ENCODE data around the gene BLACAT1. TPM values are rescaled to one million over a fixed set of nuclear protein-coding genes. Genes with fewer than 3 reads are reported as not detected.
"Not testable (repeated sequence)": the region's sequence is repeated elsewhere in the genome, so short reads cannot be mapped to it uniquely, and the experiment has no call there.

The BLACAT1 gene
- total RNA-seq, 2 donors from 2014 or later: not detected

- intact Hi-C loops (cut with DNase I): loop anchor here (1.0 to 10.0 kb wide), 2 partner anchors 42 to 76 kb away; partner anchors contain the start of gene KLHDC8A (in 1 of the 2)
- DNase-seq (ENCODE audit: low spot score): no peak
These were observed 25.0 kb downstream of the BLACAT1 start for GRCh38 chr1:205430696-205431305.

- DNase-seq (ENCODE audit: low spot score): no peak
- intact Hi-C loops (cut with DNase I): loop anchor here in 1 of 2 donors (10.0 kb wide), 1 partner anchor 75 kb away; the partner anchor contains the start of gene KLHDC8A
These were observed 25.8 kb downstream of the BLACAT1 start for GRCh38 chr1:205429762-205430695.

- intact Hi-C loops (cut with DNase I): no loop called here
- no peak for DNase-seq (ENCODE audit: low spot score)
These were observed 30.8 kb downstream of the BLACAT1 start for GRCh38 chr1:205424901-205425600.

GRCh38 chr1:205423814-205424399 lies 31.9 kb downstream of the BLACAT1 start:
- intact Hi-C loops (cut with DNase I): no loop called here
- DNase-seq (ENCODE audit: low spot score): no peak

GRCh38 chr1:205422993-205423642 lies 32.7 kb downstream of the BLACAT1 start:
- DNase-seq (ENCODE audit: low spot score): no peak
- intact Hi-C loops (cut with DNase I): no loop called here

- intact Hi-C loops (cut with DNase I): no loop called here
- no peak for DNase-seq (ENCODE audit: low spot score)
These were observed 34.0 kb downstream of the BLACAT1 start, which contains the start of gene LEMD1 for GRCh38 chr1:205421798-205422197. TSS of gene LEMD1 (minus strand) at chr1:205422056. CDS start at chr1:205420536, 1,520 bp downstream.

GRCh38 chr1:205420938-205421337 lies 34.9 kb downstream of the BLACAT1 start:
- intact Hi-C loops (cut with DNase I): no loop called here
- DNase-seq (ENCODE audit: low spot score): no peak

GRCh38 chr1:205417870-205418635 lies 37.8 kb downstream of the BLACAT1 start:
- intact Hi-C loops (cut with DNase I): no loop called here
- DNase-seq (ENCODE audit: low spot score): no peak

GRCh38 chr1:205416322-205416721 lies 39.5 kb downstream of the BLACAT1 start:
- DNase-seq (ENCODE audit: low spot score): no peak
- intact Hi-C loops (cut with DNase I): no loop called here

GRCh38 chr1:205410581-205411298 lies 45.1 kb downstream of the BLACAT1 start:
- intact Hi-C loops (cut with DNase I): no loop called here

GRCh38 chr1:205407970-205408369 lies 47.9 kb downstream of the BLACAT1 start:
- intact Hi-C loops (cut with DNase I): no loop called here
- DNase-seq (ENCODE audit: low spot score): no peak

More at GRCh38 chr1:205410581-205411298, 45.1 kb downstream of the BLACAT1 start:
- DNase-seq (ENCODE audit: low spot score): no peak

GRCh38 chr1:205406252-205406651 lies 49.6 kb downstream of the BLACAT1 start:
- intact Hi-C loops (cut with DNase I); DNase-seq (ENCODE audit: low spot score): not testable (repeated sequence)

Small RNAs within 50 kb of the gene (microRNA-seq; reads per million reads assigned to microRNA genes)
- gene MIR135B (ENCODE audit: borderline microRNAs expressed in 2 of 2): 0.32 to 7.0 reads per million in 2 donors

Other genes starting within 250 kb of the BLACAT1 start
- gene DSTYK, start 244.3 kb downstream of the BLACAT1 start, total RNA-seq: 10 to 100 TPM; 10.9 to 11.9 TPM
- 1 to 10 TPM; 4.1 to 4.6 TPM for gene TMCC2, start 228.1 kb downstream of the BLACAT1 start, total RNA-seq
- gene NUAK2, start 134.3 kb downstream of the BLACAT1 start, total RNA-seq: 1 to 10 TPM; 1.1 to 1.5 TPM
- gene KLHDC8A, start 99.1 kb downstream of the BLACAT1 start, total RNA-seq: under 1 TPM in 1 of 2 donors, not detected in 1; 0.83 TPM
- gene LEMD1, start 34.0 kb downstream of the BLACAT1 start, total RNA-seq: not detected
- gene CDK18, start 48.6 kb upstream of the BLACAT1 start, total RNA-seq: 1 to 10 TPM; 5.8 to 5.9 TPM
- gene ELK4, start 176.0 kb upstream of the BLACAT1 start, total RNA-seq: 10 to 100 TPM; 49.8 to 54.6 TPM
- gene SLC45A3, start 224.5 kb upstream of the BLACAT1 start, total RNA-seq: 1 to 10 TPM; 3.6 to 5.3 TPM

Data from posterior vena cava (tissue), 2 donors.